ENCODE results near the gene SLC36A1. TPM values are rescaled to one million over a fixed set of nuclear protein-coding genes. Genes with fewer than 3 reads are reported as not detected.

SLC36A1 gene
- total RNA-seq, 6 donors from 2014 or later: 9.5 to 49.2 (median 12.9) TPM

DNA sequence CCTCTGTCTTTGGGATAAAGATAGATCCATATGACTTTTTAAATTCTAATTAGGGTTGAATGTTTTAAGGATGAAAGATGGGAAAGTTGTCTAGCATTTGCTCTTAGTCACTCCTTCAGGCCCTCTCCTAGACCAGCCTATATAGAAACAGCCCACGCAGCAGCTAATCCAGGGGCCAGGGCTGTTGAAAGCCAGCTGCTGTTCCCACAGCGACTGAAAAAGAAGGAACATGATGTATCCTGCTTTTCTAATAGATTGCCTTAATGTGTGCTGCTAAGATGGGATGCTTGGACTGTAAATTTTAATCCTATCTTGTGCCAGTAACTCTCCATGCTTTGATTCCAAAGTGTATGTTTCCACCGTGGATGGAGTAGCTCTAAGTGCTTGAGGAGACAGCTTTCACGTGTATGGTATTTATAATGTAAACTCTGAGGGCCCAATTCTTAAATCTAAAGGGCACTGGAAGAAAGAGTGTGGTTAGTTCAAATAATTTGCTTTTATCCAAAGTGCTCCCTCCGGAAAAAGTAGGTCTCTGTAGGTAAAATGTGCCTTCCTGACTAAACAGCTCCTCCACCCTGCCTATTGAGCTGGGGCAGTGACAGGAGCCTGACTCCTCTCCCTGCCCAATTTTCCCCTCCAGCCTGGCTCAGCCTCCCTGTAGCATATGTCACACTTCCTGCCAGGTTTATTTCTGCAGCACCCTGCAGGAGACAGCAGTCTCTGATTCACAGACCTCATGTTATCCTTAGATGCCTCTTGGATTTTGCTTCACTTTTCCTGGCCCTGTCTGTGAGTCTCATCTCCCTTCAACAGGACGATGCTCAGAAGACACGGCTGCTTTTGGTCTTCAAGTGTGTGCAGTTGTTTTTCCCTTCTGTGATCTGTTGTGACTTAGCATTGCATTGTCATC is 33.2 kb downstream of the SLC36A1 start:
- H3K9me3 ChIP-seq: no peaks in the 10 kb centered on the region
- 58 to 62% methylated on average over 7 of the region's 7 CpGs for WGBS, 2 donors
- no peaks in the 10 kb centered on the region for H3K4me1 ChIP-seq
- peaks cover 0 to 49% (median 30%) of the 10 kb centered on the region in 4 donors for H3K36me3 ChIP-seq
- no peak overlapping the region for H3K4me3 ChIP-seq
- ATAC-seq (ENCODE audit: low FRiP score in 2 of 2): no peak
- H3K27ac ChIP-seq: no peak overlapping the region
- no peak for TF ChIP-seq EP300 (IDR thresholded peaks at IDR 0.05)
- TF ChIP-seq, protein P1, sequence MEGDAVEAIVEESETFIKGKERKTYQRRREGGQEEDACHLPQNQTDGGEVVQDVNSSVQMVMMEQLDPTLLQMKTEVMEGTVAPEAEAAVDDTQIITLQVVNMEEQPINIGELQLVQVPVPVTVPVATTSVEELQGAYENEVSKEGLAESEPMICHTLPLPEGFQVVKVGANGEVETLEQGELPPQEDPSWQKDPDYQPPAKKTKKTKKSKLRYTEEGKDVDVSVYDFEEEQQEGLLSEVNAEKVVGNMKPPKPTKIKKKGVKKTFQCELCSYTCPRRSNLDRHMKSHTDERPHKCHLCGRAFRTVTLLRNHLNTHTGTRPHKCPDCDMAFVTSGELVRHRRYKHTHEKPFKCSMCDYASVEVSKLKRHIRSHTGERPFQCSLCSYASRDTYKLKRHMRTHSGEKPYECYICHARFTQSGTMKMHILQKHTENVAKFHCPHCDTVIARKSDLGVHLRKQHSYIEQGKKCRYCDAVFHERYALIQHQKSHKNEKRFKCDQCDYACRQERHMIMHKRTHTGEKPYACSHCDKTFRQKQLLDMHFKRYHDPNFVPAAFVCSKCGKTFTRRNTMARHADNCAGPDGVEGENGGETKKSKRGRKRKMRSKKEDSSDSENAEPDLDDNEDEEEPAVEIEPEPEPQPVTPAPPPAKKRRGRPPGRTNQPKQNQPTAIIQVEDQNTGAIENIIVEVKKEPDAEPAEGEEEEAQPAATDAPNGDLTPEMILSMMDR (IDR thresholded peaks at IDR 0.05): no peak
- TF ChIP-seq POLR2A (IDR thresholded peaks at IDR 0.05): no peak
- TF ChIP-seq POLR2AphosphoS5 (IDR thresholded peaks at IDR 0.05): no peak
- no peak for DNase-seq
- no peaks in the 10 kb centered on the region for H3K27me3 ChIP-seq

DNA sequence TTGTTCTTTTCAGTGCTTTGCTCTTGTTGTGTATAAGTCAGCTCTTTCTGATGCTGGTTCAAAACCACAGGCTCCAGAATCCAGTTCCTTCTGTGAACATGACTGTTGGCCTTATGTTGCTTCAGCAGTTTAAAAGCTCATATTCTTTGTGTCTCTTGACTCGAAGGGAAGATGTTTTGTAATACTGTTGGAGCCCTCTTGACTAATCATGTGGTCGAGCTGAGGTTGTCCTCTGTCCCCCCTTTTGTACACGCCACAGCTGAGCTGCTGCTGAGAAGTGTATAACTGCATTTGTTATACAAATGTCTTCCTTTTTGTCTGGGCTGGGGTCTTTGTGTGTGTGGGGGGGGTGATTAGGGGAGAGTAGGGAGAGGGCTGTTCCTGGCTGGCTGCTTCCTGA is 35.8 kb downstream of the SLC36A1 start:
- H3K36me3 ChIP-seq: peaks cover 0 to 53% (median 29%) of the 10 kb centered on the region in 4 donors
- WGBS, 2 donors: 44 to 56% methylated on average over 3 of the region's 3 CpGs
- no peaks in the 10 kb centered on the region for H3K9me3 ChIP-seq
- ATAC-seq (ENCODE audit: low FRiP score in 2 of 2) (peak; percentile 38 to 80), DNase-seq (peak in 1 of 2 donors; percentile 42)
- H3K4me3 ChIP-seq: no peak overlapping the region
- peak overlapping the region in 3 of 4 donors; percentile 50 to 61 (median 60) for H3K27ac ChIP-seq
- TF ChIP-seq POLR2AphosphoS5 (IDR thresholded peaks at IDR 0.05) (peak in 1 of 2 donors; percentile 45), POLR2A (IDR thresholded peaks at IDR 0.05) (peak in 1 of 4 donors; percentile 27)
- TF ChIP-seq, protein P1 (IDR thresholded peaks at IDR 0.05): no peak
- H3K4me1 ChIP-seq: no peaks in the 10 kb centered on the region
- no peaks in the 10 kb centered on the region for H3K27me3 ChIP-seq

DNA sequence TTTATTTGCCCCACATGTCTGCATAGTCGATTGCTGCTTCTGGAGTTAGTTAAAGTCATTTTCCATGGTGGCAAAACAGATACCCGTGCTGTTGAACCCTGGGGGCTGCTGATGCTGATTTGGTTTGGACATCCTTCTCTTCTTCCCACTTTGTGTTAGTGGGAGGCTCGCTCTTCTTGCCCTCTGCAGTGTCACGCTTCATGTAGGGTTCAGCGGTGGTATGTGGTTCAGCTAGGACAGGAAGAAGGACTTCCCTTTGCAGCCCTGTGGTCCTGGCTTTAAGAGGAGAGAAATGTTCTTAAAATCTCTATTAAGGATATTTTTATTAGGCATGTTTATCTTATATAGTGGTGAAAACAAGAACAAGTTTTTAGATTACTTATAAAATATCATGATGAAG is 36.2 kb downstream of the SLC36A1 start:
- Histone ChIP-seq H3K27me3 (no peaks in the 10 kb centered on the region), H3K9me3 (no peaks in the 10 kb centered on the region), H3K4me3 (no peak overlapping the region), H3K4me1 (no peaks in the 10 kb centered on the region), H3K36me3 (peaks cover 0 to 56% (median 31%) of the 10 kb centered on the region in 4 donors), H3K27ac (peak overlapping the region in 3 of 4 donors; percentile 50 to 61 (median 60))
- TF ChIP-seq, protein P1 (IDR thresholded peaks at IDR 0.05): no peak
- TF ChIP-seq EP300 (IDR thresholded peaks at IDR 0.05) (no peak), POLR2A (IDR thresholded peaks at IDR 0.05) (no peak), POLR2AphosphoS5 (IDR thresholded peaks at IDR 0.05) (no peak)
- ATAC-seq (ENCODE audit: low FRiP score in 2 of 2): peak; percentile 35 to 78
- WGBS, 2 donors: 61 to 74% methylated on average over 5 of the region's 5 CpGs
- DNase-seq: peak in 1 of 2 donors; percentile 56

DNA sequence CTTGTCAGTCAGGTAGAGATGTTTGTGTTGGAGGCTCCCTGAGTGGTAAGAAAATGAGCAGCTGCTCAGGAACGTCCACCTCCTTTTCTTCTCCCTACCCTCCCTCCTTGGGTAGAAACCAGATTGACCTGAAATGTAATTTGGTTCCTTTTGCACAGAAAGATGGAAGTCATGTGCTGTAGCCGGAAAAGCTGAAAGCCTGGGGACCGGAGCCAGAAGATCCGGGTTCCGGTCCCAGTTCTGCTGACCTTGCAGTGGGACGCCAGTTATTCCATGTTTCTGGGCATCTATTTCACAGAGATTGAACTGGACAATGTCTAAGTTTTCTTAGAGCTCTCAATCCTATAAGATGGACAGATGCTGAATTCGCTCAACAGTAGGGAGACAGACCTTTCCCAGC is 40.1 kb downstream of the SLC36A1 start:
- H3K27ac ChIP-seq: no peak overlapping the region
- 92 to 98% methylated on average over 7 of the region's 7 CpGs for WGBS, 2 donors
- no peaks in the 10 kb centered on the region for H3K27me3 ChIP-seq
- no peaks in the 10 kb centered on the region for H3K9me3 ChIP-seq
- no peak for DNase-seq
- peaks cover 0 to 6% (median 0%) of the 10 kb centered on the region in 4 donors for H3K4me1 ChIP-seq
- TF ChIP-seq POLR2A (IDR thresholded peaks at IDR 0.05): no peak
- TF ChIP-seq, protein P1 (IDR thresholded peaks at IDR 0.05): no peak
- no peak for TF ChIP-seq POLR2AphosphoS5 (IDR thresholded peaks at IDR 0.05)
- no peak for TF ChIP-seq EP300 (IDR thresholded peaks at IDR 0.05)
- no peak for ATAC-seq (ENCODE audit: low FRiP score in 2 of 2)
- H3K4me3 ChIP-seq: no peak overlapping the region
- peaks cover 3 to 61% (median 34%) of the 10 kb centered on the region in 4 donors for H3K36me3 ChIP-seq
